Measurements from ENCODE around the gene NDUFA6.
"Not testable (repeated sequence)": the region's sequence is repeated elsewhere in the genome, so short reads cannot be mapped to it uniquely, and the experiment has no call there.

Gene NDUFA6

DNA sequence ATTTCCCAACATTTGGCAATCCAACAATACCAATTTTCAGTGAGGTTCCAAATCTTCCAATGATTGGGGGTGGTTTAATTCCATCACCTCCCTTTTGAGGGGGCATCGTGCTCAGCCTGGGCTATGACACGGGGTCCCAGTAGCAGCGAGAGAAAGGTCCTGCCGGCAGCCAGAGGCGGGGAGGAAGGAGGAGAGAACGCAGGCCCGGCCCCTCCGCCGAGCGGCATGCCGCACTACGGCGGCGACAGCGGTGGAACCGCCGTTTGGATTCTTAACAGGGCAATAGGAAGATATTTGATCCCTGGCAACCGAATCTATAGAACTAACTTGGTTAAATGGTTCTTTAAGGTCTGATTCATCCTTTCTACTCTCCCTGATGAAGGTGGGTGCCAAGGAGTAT lies 18.3 kb upstream of the NDUFA6 start:
- H3K9me3 ChIP-seq (ENCODE audit: insufficient read depth, low read depth, low read length), result peaks cover 22% of the 10 kb centered on the region
- no peak overlapping the region for H3K4me3 ChIP-seq (ENCODE audit: low read length)
- no peak overlapping the region for H3K27ac ChIP-seq (ENCODE audit: low read depth, low read length)
- H3K27me3 ChIP-seq (ENCODE audit: insufficient read depth, low read length), result no peaks in the 10 kb centered on the region
- H3K4me1 ChIP-seq (ENCODE audit: insufficient read depth, low read length), result no peaks in the 10 kb centered on the region
- no peak overlapping the region for H3K9ac ChIP-seq (ENCODE audit: low read depth, low read length)
- no peaks in the 10 kb centered on the region for H3K36me3 ChIP-seq (ENCODE audit: insufficient read depth, low read length)
- WGBS, result 91% methylated on average over 18 of the region's 18 CpGs

DNA sequence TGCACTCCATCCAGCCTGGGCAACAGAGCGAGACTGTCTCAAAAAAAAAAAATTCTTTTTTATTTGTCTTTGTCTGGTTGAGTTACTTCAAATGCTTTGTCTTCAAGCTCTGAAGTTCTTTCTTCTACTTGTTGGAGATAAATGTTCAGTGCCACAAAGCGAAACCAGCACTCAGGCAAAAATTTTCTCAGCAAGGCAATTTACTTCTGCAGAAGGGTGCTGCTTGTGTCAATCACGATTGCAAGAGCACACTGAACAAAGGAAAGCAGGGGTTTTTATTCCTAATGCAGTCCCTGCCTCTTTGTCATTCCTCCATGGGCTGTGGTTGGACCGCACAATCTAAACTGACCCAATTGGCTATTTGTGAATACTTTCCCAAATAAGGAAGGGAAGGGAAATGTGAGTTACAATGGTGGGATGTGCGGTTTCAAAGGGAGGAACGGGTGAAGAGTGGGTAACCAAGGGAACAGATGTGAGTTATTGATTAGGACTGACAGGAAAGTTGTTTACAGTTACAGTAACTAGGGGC lies 13.8 kb upstream of the NDUFA6 start:
- H3K4me3 ChIP-seq (ENCODE audit: low read length); H3K9ac ChIP-seq (ENCODE audit: low read depth, low read length); H3K36me3 ChIP-seq (ENCODE audit: insufficient read depth, low read length); H3K27me3 ChIP-seq (ENCODE audit: insufficient read depth, low read length); H3K4me1 ChIP-seq (ENCODE audit: insufficient read depth, low read length); H3K27ac ChIP-seq (ENCODE audit: low read depth, low read length): not testable (repeated sequence)
- H3K9me3 ChIP-seq (ENCODE audit: insufficient read depth, low read depth, low read length), result peaks cover 38% of the 10 kb centered on the region
- WGBS, result 94% methylated on average over 6 of the region's 6 CpGs

DNA sequence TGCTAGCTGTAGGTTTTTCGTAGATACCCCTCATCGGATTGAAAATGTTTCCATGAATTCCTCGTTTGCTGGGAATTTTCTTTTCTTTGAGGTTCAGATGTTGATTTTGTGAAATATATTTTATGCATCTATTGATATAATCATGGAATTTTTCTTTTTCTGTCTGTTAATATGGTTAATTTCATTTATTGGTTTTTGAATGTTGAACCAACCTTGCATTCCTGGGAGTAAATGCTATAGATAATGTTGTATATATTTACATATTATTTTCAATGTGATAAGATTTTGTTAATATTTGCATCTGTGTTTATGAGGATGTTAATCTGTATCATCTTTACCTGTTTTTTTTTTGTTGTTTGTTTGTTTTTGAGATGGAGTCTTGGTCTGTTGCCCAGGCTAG lies 10.6 kb upstream of the NDUFA6 start:
- H3K27ac ChIP-seq (ENCODE audit: low read depth, low read length), result no peak overlapping the region
- 91% methylated on average over 3 of the region's 3 CpGs for WGBS
- H3K27me3 ChIP-seq (ENCODE audit: insufficient read depth, low read length), result no peaks in the 10 kb centered on the region
- no peaks in the 10 kb centered on the region for H3K4me1 ChIP-seq (ENCODE audit: insufficient read depth, low read length)
- no peak overlapping the region for H3K4me3 ChIP-seq (ENCODE audit: low read length)
- peaks cover 40% of the 10 kb centered on the region for H3K9me3 ChIP-seq (ENCODE audit: insufficient read depth, low read depth, low read length)
- H3K9ac ChIP-seq (ENCODE audit: low read depth, low read length), result no peak overlapping the region
- H3K36me3 ChIP-seq (ENCODE audit: insufficient read depth, low read length), result no peaks in the 10 kb centered on the region

DNA sequence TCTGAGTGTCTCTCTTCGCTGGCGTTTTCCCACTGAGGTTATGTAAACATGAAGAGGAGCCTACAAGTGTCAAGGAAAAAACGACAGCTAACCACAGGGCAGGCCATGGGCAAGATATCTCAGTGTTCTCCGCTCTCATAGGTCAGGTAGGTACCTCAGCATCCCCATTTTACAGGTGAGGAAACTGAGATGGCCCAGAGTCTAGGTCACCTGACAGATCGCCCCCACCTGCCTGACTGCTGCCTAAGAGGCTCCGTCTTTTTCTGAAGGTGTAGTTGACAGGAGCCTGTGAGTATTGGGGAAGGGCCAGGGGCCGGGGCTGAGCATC lies 847 bp upstream of the NDUFA6 start:
- Histone ChIP-seq H3K9me3 (ENCODE audit: insufficient read depth, low read depth, low read length) (peaks cover under 1% of the 10 kb centered on the region; the same call in 1 of the 2 replicates), H3K36me3 (ENCODE audit: insufficient read depth, low read length) (peaks cover 17% of the 10 kb centered on the region), H3K4me3 (ENCODE audit: low read length) (peak overlapping the region; percentile 95), H3K27me3 (ENCODE audit: insufficient read depth, low read length) (no peaks in the 10 kb centered on the region), H3K27ac (ENCODE audit: low read depth, low read length) (no peak overlapping the region; the same call in 1 of the 2 replicates), H3K9ac (ENCODE audit: low read depth, low read length) (peak overlapping the region; percentile 46), H3K4me1 (ENCODE audit: insufficient read depth, low read length) (no peaks in the 10 kb centered on the region)
- whole genome bisulfite sequencing, result 44% methylated on average over 6 of the region's 7 CpGs

DNA sequence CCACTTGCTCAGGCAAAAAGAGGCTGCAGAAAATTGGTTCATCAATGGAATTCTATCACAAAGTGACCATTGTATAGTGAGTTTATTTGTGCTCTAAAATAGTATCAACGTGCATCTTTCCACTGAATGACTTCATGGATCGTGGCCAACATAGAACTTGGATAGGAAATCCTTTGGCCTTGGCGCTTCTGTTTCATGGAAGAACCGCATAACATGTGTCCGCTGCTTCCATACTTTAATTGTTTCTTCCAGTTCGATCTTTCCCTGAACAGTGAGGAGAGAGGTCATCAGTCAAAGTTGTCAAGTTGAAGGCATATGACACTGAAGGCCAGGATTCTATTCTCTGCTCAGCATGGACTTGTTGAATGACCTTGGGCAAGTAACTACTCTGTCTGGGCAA lies 4.5 kb downstream of the NDUFA6 start:
- Histone ChIP-seq H3K27me3 (ENCODE audit: insufficient read depth, low read length) (no peaks in the 10 kb centered on the region), H3K4me3 (ENCODE audit: low read length) (no peak overlapping the region), H3K9me3 (ENCODE audit: insufficient read depth, low read depth, low read length) (no peaks in the 10 kb centered on the region; the same call in 1 of the 2 replicates), H3K4me1 (ENCODE audit: insufficient read depth, low read length) (no peaks in the 10 kb centered on the region), H3K36me3 (ENCODE audit: insufficient read depth, low read length) (peaks cover 58% of the 10 kb centered on the region), H3K9ac (ENCODE audit: low read depth, low read length) (no peak overlapping the region), H3K27ac (ENCODE audit: low read depth, low read length) (no peak overlapping the region)
- 96% methylated on average over 6 of the region's 6 CpGs for WGBS

DNA sequence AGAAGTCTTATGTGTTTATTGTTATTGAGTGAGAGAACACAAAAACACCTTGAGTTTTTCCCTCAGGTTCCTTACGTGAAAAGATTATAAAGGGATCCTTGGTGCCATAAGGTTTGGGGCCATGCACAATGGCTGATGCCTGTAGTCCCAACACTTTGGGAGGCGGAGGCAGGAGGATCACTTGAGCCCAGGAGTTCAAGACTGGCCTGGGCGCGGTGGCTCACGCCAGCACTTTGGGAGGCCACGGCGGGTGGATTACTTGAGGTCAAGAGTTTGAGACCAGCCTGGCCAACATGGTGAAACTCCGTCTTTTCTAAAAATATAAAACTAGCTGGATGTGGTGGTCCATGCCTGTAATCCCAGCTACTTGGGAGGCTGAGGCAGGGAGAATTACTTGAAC lies 5.7 kb downstream of the NDUFA6 start:
- Histone ChIP-seq H3K9ac (ENCODE audit: low read depth, low read length) (no peak overlapping the region), H3K4me1 (ENCODE audit: insufficient read depth, low read length) (peaks cover 6% of the 10 kb centered on the region; the same call in 1 of the 2 replicates), H3K4me3 (ENCODE audit: low read length) (no peak overlapping the region), H3K27me3 (ENCODE audit: insufficient read depth, low read length) (no peaks in the 10 kb centered on the region), H3K9me3 (ENCODE audit: insufficient read depth, low read depth, low read length) (no peaks in the 10 kb centered on the region; the same call in 1 of the 2 replicates), H3K27ac (ENCODE audit: low read depth, low read length) (no peak overlapping the region), H3K36me3 (ENCODE audit: insufficient read depth, low read length) (peaks cover 58% of the 10 kb centered on the region)
- 94% methylated on average over 8 of the region's 8 CpGs for WGBS

DNA sequence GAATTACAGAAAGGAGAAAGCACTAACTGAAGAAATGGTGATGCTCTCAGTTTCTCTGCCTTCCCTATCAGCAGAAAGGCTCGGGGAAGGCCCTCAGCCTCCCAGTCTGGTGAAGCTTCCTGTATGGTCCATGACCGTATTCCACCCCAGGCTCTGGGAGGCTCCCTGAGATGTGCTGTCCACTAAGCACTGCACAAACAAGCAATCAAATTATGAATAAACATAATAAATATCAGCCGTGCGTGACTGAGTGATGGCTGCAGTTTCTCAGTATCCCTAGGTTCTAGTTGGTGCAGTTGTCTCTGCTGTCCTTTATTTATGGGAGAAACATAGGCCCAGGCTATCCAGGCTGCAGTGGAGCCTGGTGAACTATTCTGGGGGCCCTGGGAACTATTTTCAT lies 7.5 kb downstream of the NDUFA6 start:
- no peak overlapping the region for H3K9ac ChIP-seq (ENCODE audit: low read depth, low read length)
- H3K27me3 ChIP-seq (ENCODE audit: insufficient read depth, low read length), result no peaks in the 10 kb centered on the region
- peaks cover 6% of the 10 kb centered on the region; the same call in 1 of the 2 replicates for H3K4me1 ChIP-seq (ENCODE audit: insufficient read depth, low read length)
- no peak overlapping the region for H3K27ac ChIP-seq (ENCODE audit: low read depth, low read length)
- H3K9me3 ChIP-seq (ENCODE audit: insufficient read depth, low read depth, low read length), result no peaks in the 10 kb centered on the region
- H3K36me3 ChIP-seq (ENCODE audit: insufficient read depth, low read length), result peaks cover 50% of the 10 kb centered on the region
- 98% methylated on average over 4 of the region's 4 CpGs for WGBS
- H3K4me3 ChIP-seq (ENCODE audit: low read length), result no peak overlapping the region

DNA sequence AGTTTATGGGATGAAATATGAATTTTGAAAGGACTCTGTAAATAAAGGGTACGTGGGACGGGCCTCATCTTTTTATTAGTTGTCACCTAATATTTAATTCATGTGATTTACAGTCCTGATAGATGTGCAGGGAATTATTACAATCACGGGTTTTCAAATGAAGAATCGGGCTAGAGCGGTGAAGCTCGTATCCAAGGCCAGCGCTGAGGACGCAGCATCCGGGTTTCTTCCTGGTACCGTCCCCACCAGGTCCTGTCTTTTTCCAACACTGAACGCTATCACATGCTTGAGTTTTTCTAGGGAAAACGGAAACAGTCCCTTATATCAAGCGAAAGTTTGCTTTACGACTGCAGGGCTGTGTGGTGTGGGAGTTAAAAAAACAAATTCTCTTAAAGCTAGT lies 10.3 kb downstream of the NDUFA6 start:
- no peak overlapping the region for H3K27ac ChIP-seq (ENCODE audit: low read depth, low read length)
- WGBS, result 17% methylated on average over 13 of the region's 14 CpGs
- peaks cover 6% of the 10 kb centered on the region; the same call in 1 of the 2 replicates for H3K4me1 ChIP-seq (ENCODE audit: insufficient read depth, low read length)
- no peaks in the 10 kb centered on the region for H3K27me3 ChIP-seq (ENCODE audit: insufficient read depth, low read length)
- H3K9ac ChIP-seq (ENCODE audit: low read depth, low read length), result peak overlapping the region; percentile 27; the same call in 1 of the 2 replicates
- peak overlapping the region; percentile 84 for H3K4me3 ChIP-seq (ENCODE audit: low read length)
- peaks cover 33% of the 10 kb centered on the region for H3K36me3 ChIP-seq (ENCODE audit: insufficient read depth, low read length)
- H3K9me3 ChIP-seq (ENCODE audit: insufficient read depth, low read depth, low read length), result no peaks in the 10 kb centered on the region

DNA sequence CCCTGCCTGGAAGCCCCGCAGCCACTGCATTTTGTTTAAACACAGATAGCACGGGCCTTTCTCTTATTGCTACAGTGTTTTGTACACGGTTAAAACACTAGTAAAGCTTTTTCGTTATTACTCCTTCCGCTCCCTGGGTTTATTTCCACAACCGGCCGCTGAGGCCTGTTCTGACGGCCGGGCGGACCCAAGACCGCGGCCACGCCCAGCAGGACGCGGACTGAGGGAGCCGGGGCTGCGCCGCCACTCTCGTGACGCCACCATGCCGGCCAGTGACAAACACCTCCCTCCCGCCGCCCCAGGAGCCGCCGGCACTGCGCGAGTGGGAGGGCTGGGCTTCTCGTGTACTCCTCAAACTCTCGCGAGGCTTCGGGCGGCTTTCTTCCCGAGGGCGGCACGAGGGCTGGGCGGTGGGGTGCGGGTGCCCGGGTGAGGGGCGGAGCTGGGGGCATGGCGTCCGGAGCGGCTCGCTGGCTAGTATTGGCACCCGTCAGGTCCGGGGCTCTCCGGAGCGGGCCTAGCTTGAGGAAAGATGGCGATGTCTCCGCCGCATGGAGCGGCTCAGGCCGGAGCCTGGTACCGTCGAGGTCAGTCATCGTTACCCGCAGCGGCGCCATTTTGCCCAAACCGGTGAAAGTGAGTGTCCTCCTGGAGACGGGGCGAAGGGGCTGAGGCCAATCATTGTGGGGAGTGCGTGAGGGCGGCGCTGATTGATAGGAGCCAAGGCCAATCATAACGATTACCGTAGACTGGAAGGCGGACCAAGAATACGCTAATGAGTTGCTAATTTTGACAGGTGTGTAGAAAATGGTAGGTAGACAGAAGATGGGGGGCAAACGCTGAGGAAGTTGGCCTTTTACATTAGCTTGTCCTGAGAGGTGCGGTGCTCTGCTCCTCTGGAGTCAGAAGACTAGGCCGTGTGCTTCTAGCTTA lies 11.0 kb downstream of the NDUFA6 start, which contains the start of gene SMDT1:
TSS of gene SMDT1 (plus strand) at position 382 of the 933 bp plus-strand sequence. CDS start at position 451, 69 bp downstream.
- H3K4me3 ChIP-seq (ENCODE audit: low read length), result peak within 1 kb of the TSS; percentile 84
- no peaks in the 10 kb centered on the region for H3K27me3 ChIP-seq (ENCODE audit: insufficient read depth, low read length)
- no peaks in the 10 kb centered on the region for H3K9me3 ChIP-seq (ENCODE audit: insufficient read depth, low read depth, low read length)
- WGBS, result 2% methylated on average over 71 of the region's 71 CpGs
- H3K27ac ChIP-seq (ENCODE audit: low read depth, low read length), result peak within 1 kb of the TSS; percentile 89
- peaks cover 11% of the 10 kb centered on the region; the same call in 1 of the 2 replicates for H3K4me1 ChIP-seq (ENCODE audit: insufficient read depth, low read length)
- H3K36me3 ChIP-seq (ENCODE audit: insufficient read depth, low read length), result peaks cover 26% of the 10 kb centered on the region
- H3K9ac ChIP-seq (ENCODE audit: low read depth, low read length), result peak within 1 kb of the TSS; percentile 93

DNA sequence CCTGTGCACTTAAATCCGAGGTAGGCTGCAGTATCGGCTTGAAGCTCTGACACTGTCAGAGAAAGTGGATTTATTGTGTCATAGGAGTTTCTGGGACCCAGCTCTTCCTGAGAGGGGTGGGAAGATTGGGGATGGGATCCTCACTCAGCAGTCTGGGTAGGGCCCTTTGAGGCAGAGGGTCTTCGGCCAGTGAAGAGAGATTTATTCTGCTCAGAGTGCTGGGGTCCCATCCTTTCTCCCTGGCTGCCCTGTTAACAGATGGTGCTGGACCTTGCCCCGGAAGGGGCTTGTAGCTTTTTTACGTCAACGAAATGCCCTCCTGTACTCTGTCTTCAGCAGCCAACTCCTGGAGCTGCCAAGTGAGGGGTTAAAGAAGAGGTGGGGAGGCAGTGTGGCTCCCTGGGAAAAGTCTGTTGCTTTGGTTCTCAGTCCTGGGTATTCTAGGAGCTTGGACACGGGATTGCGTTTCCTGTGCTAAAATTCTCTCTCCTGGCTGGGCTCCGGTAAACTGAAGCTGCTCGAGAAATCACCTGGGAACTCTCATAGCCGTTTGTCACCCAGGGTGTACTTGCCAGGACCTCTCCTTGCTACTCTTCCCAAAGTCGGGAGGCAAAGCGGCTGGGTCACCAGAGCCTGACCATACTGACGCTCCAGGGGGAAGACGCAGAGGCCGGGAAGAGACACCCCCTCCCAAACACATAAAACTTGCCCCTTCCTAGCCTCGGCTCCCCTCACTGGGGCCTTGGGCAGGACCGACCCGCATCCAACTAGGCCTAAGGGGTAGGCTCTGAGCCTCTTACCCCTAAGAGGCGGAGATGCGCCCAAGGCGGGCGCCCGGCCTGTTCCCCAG lies 11.9 kb downstream of the NDUFA6 start:
- WGBS, result 72% methylated on average over 24 of the region's 24 CpGs
- H3K36me3 ChIP-seq (ENCODE audit: insufficient read depth, low read length), result peaks cover 23% of the 10 kb centered on the region
- peak overlapping the region; percentile 93 for H3K9ac ChIP-seq (ENCODE audit: low read depth, low read length)
- peaks cover 14% of the 10 kb centered on the region; the same call in 1 of the 2 replicates for H3K4me1 ChIP-seq (ENCODE audit: insufficient read depth, low read length)
- H3K27me3 ChIP-seq (ENCODE audit: insufficient read depth, low read length), result peaks cover 6% of the 10 kb centered on the region
- no peaks in the 10 kb centered on the region for H3K9me3 ChIP-seq (ENCODE audit: insufficient read depth, low read depth, low read length)
- peak overlapping the region; percentile 84 for H3K4me3 ChIP-seq (ENCODE audit: low read length)
- H3K27ac ChIP-seq (ENCODE audit: low read depth, low read length), result peak overlapping the region; percentile 89
